ENCODE data around the gene ZNF18. TPM values are rescaled to one million over a fixed set of nuclear protein-coding genes. Genes with fewer than 3 reads are reported as not detected.
A peak's percentile ranks its signal among the peaks of the same experiment; 100 is the strongest.

Gene ZNF18
- polyA plus RNA-seq, 1 donor (not counting 4 experiments of a cell fraction or from before 2014, with no cell fraction given) = 7.7 TPM

GRCh38 chr17:12040478-12040877, 43.2 kb upstream of the ZNF18 start:
- Histone ChIP-seq H2AFZ (ENCODE audit: control insufficient read depth, low read length) (no peak overlapping the region), H3K4me1 (ENCODE audit: control insufficient read depth, extremely low read depth, insufficient read depth, low read length) (peaks cover 32% of the 10 kb centered on the region), H3K9me3 (ENCODE audit: control insufficient read depth, low read depth, low read length) (no peaks in the 10 kb centered on the region), H4K20me1 (ENCODE audit: control insufficient read depth, extremely low read depth, insufficient read depth, low read length) (peaks cover 11% of the 10 kb centered on the region), H3K9me1 (ENCODE audit: control insufficient read depth, extremely low read depth, insufficient read depth, low read length) (no peaks in the 10 kb centered on the region), H3K36me3 (ENCODE audit: control insufficient read depth in 2 of 2, extremely low read depth in 1 of 2, insufficient read depth in 2 of 2, low read length in 2 of 2) (no peaks in the 10 kb centered on the region), H3K4me3 (ENCODE audit: control insufficient read depth in 2 of 3, extremely low read depth in 1 of 3, insufficient read depth in 2 of 3, low read depth in 1 of 3, low read length in 3 of 3) (no peak overlapping the region), H3K27me3 (ENCODE audit: control insufficient read depth, extremely low read depth, insufficient read depth, low read length) (no peaks in the 10 kb centered on the region), H3K4me2 (ENCODE audit: control insufficient read depth, extremely low read depth, insufficient read depth, low read depth, low read length) (peak overlapping the region; percentile 62), H3K79me2 (ENCODE audit: control insufficient read depth, insufficient read depth, low read length) (peaks cover 66% of the 10 kb centered on the region), H3K27ac (ENCODE audit: control insufficient read depth, insufficient read depth, low read length) (no peak overlapping the region), H3K9ac (ENCODE audit: control insufficient read depth, extremely low read depth, insufficient read depth, low read length) (no peak overlapping the region)
- dilution Hi-C loops (cut with MboI; ENCODE audit: extremely low pct_ligation_motif_present, low sequenced_read_pairs) = no loop called here
- DNase-seq (ENCODE audit: low read depth, low spot score) = peak; percentile 17
- peak; percentile 73 for FAIRE-seq
- TF ChIP-seq CTCF (optimal IDR thresholded peaks at IDR 0.05 in 1 of 3, IDR thresholded peaks at IDR 0.05 in 1 of 3, conservative IDR thresholded peaks at IDR 0.05 in 1 of 3; ENCODE audit: extremely low read depth in 1 of 3, insufficient read depth in 2 of 3, low read length in 3 of 3) = no peak
- no peak for TF ChIP-seq EZH2 (IDR thresholded peaks at IDR 0.05; ENCODE audit: low read length)

GRCh38 chr17:12037970-12038369, 40.7 kb upstream of the ZNF18 start:
- H4K20me1 ChIP-seq (ENCODE audit: control insufficient read depth, extremely low read depth, insufficient read depth, low read length) = peaks cover 11% of the 10 kb centered on the region
- no peak for FAIRE-seq

More at GRCh38 chr17:12037970-12038369, 40.7 kb upstream of the ZNF18 start:
- Histone ChIP-seq H3K4me3 (ENCODE audit: control insufficient read depth in 2 of 3, extremely low read depth in 1 of 3, insufficient read depth in 2 of 3, low read depth in 1 of 3, low read length in 3 of 3) (no peak overlapping the region), H3K27me3 (ENCODE audit: control insufficient read depth, extremely low read depth, insufficient read depth, low read length) (no peaks in the 10 kb centered on the region), H3K9me1 (ENCODE audit: control insufficient read depth, extremely low read depth, insufficient read depth, low read length) (no peaks in the 10 kb centered on the region), H3K36me3 (ENCODE audit: control insufficient read depth in 2 of 2, extremely low read depth in 1 of 2, insufficient read depth in 2 of 2, low read length in 2 of 2) (peaks cover 0 to 4% of the 10 kb centered on the region in 2 experiments), H3K9me3 (ENCODE audit: control insufficient read depth, low read depth, low read length) (no peaks in the 10 kb centered on the region), H3K9ac (ENCODE audit: control insufficient read depth, extremely low read depth, insufficient read depth, low read length) (no peak overlapping the region), H3K27ac (ENCODE audit: control insufficient read depth, insufficient read depth, low read length) (no peak overlapping the region), H3K4me1 (ENCODE audit: control insufficient read depth, extremely low read depth, insufficient read depth, low read length) (peaks cover 32% of the 10 kb centered on the region), H2AFZ (ENCODE audit: control insufficient read depth, low read length) (no peak overlapping the region), H3K79me2 (ENCODE audit: control insufficient read depth, insufficient read depth, low read length) (peaks cover 63% of the 10 kb centered on the region), H3K4me2 (ENCODE audit: control insufficient read depth, extremely low read depth, insufficient read depth, low read depth, low read length) (no peak overlapping the region)
- no peak for DNase-seq (ENCODE audit: low read depth, low spot score)
- no peak for TF ChIP-seq EZH2 (IDR thresholded peaks at IDR 0.05; ENCODE audit: low read length)
- no peak for TF ChIP-seq CTCF (optimal IDR thresholded peaks at IDR 0.05 in 1 of 3, IDR thresholded peaks at IDR 0.05 in 1 of 3, conservative IDR thresholded peaks at IDR 0.05 in 1 of 3; ENCODE audit: extremely low read depth in 1 of 3, insufficient read depth in 2 of 3, low read length in 3 of 3)
- dilution Hi-C loops (cut with MboI; ENCODE audit: extremely low pct_ligation_motif_present, low sequenced_read_pairs) = no loop called here

All from keratinocyte (primary cell).